OCI-LY7 (cell line): ENCODE measurements around the gene BCAN. TPM values are rescaled to one million over a fixed set of nuclear protein-coding genes. Genes with fewer than 3 reads are reported as not detected.

ENCODE experiments used
- BruUV-seq: library from RNA; stranded (reverse); fragments of 400-500 nt; replicated peaks from 2 replicates; lab custom pipeline; 2021; lab: Mats Ljungman, UMichigan
- CTCF ChIA-PET: fragments of 300-600 bp; sonication (Branson Sonifier 250); formaldehyde crosslinking; loops from one replicate; lab custom pipeline; 2022; ENCODE audit warnings: antibody characterized with exemption; ENCODE audit not compliant: unreplicated experiment; lab: Charles Lee
- POLR2A ChIA-PET: fragments of 300-600 bp; sonication (Branson Sonifier 250); formaldehyde crosslinking; loops from one replicate; lab custom pipeline; 2022; ENCODE audit warnings: antibody characterized with exemption; lab: Charles Lee
- DNase-seq: peaks from one replicate; pipeline ENCODE4 v3.0.0-alpha.2; 2015; ENCODE audit warnings: low spot score
- H2AFZ ChIP-seq: fragments of 200-600 bp; sonication (generic), shearing (Covaris generic); 2 replicates; pipeline ENCODE4 v1.6.1; 2014; ENCODE audit warnings: mild to moderate bottlenecking, antibody characterized with exemption, low read length, moderate library complexity
- H3K27ac ChIP-seq: fragments of 200-600 bp; sonication (generic); 2 replicates; pipeline ENCODE4 v1.5.1; 2014; ENCODE audit warnings: mixed run types, low read depth, mild to moderate bottlenecking, moderate library complexity, low read length, inconsistent platforms; ENCODE audit not compliant: poor library complexity, severe bottlenecking
- H3K36me3 ChIP-seq: fragments of 200-600 bp; sonication (generic); 2 replicates; pipeline ENCODE4 v1.6.1; 2014; ENCODE audit warnings: mild to moderate bottlenecking, antibody characterized with exemption, low read length, moderate library complexity, mixed read lengths; ENCODE audit not compliant: insufficient read depth
- H3K4me1 ChIP-seq: fragments of 200-600 bp; sonication (generic); 2 replicates; pipeline ENCODE4 v1.5.1; 2014; ENCODE audit warnings: mild to moderate bottlenecking, low read length; ENCODE audit not compliant: insufficient read depth, poor library complexity, severe bottlenecking
- H3K4me2 ChIP-seq: fragments of 200-600 bp; sonication (generic); 2 replicates; pipeline ENCODE4 v1.6.1; 2014; ENCODE audit warnings: mild to moderate bottlenecking, low read length
- H3K4me3 ChIP-seq: fragments of 200-600 bp; sonication (generic); 2 replicates; pipeline ENCODE4 v1.5.1; 2014; ENCODE audit warnings: mild to moderate bottlenecking, low read depth, low read length; ENCODE audit not compliant: poor library complexity, severe bottlenecking
- H3K79me2 ChIP-seq: fragments of 200-600 bp; sonication (generic); 2 replicates; pipeline ENCODE4 v1.6.1; 2016; ENCODE audit warnings: low read depth, mild to moderate bottlenecking, low read length, moderate library complexity, mixed read lengths; ENCODE audit not compliant: insufficient read depth
- H3K9me2 ChIP-seq: fragments of 200-600 bp; sonication (generic); 2 replicates; pipeline ENCODE4 v1.6.1; 2016; ENCODE audit warnings: mild to moderate bottlenecking, low read length, mixed read lengths; ENCODE audit not compliant: insufficient read depth
- H3K9me3 ChIP-seq: fragments of 200-600 bp; sonication (generic); 2 replicates; pipeline ENCODE4 v1.6.1; 2014; ENCODE audit warnings: mild to moderate bottlenecking, mixed run types, low read length, mixed read lengths
- H4K20me1 ChIP-seq: fragments of 200-600 bp; sonication (generic); 2 replicates; pipeline ENCODE4 v1.6.1; 2014; ENCODE audit warnings: mild to moderate bottlenecking, antibody characterized with exemption, low read length, moderate library complexity, mixed read lengths; ENCODE audit not compliant: insufficient read depth
- EZH2phosphoT487 ChIP-seq: fragments of 200-600 bp; sonication (generic); IDR thresholded peaks from 2 replicates; pipeline ENCODE4 v1.6.1; 2018; ENCODE audit warnings: low read depth, borderline replicate concordance, mild to moderate bottlenecking, mixed run types, antibody characterized with exemption, low read length, moderate library complexity, mixed read lengths
- intact Hi-C: fragments of 100-400 bp; cut with micrococcal nuclease; formaldehyde crosslinking; loops from one replicate; pipeline ENCODE4 v1.10.0; 2022; ENCODE audit not compliant: unreplicated experiment
- total RNA-seq, 2 experiments: library from RNA; depleted of rRNA in 1 of 2; stranded (reverse); fragments of >200 nt in 1 of 2; shearing (Covaris generic) in 1 of 2; gene quantifications; 2 replicates each; pipeline ENCODE4 v1.2.3, GENCODE V29; 2014 to 2022
- TF ChIP-seq, protein P1 (sequence below): fragments of 200-600 bp; sonication (generic); conservative IDR thresholded peaks from 2 replicates; pipeline ENCODE4 v1.5.1; 2014; ENCODE audit warnings: mild to moderate bottlenecking, antibody characterized with exemption, low read length, moderate library complexity, mixed read lengths

The BCAN gene
- total RNA-seq, 2 experiments from 2014 or later, result not detected

DNA sequence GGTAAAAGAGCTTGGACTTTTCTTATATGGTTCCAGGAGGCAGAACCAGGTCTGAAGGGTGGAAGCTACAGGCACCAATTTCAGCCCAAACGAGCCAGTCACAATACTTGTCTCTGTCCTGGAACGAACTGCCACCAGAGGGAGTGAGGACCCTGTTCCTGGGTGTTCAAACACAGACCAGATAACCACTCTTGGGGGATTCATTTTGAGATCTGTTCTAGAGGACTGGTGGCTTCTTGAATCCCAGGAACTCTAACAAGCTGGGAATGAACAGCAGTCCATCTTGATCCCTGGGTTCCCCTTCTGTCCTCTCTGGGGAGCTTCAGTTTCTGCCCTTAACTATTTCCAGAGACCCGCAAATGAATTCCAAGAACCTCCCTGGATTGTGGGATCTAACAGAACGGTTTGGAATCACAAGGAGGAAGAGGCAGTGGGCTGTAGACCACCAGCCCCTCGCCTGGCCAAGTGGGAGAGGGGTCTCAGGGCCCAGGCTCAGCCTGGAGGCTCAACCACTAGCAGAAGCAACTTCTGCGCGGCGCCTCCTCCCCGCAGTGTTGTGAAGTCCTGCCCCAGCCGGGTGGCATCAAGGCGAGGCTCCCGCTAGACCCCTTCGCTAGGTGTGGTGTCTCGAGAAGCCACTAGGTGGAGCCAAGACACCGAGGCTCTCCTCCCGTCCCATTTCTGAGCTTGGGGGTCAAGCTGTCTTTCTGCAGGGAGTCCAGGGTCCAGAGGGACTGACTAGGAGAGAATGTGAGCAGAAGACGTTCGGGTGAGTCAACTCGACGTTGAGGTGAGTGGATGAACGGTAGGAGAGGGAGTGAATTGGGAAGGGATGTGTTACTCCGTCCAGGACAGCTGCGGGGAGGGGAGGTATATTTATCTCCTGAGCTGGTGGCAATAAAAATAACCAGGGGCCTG is 47.4 kb downstream of the BCAN start:
- Histone ChIP-seq H3K4me2 (peak overlapping the region; percentile 61), H3K4me3 (peak overlapping the region; percentile 18), H2AFZ (peak overlapping the region; percentile 70), H4K20me1 (no peaks in the 10 kb centered on the region), H3K27ac (no peak overlapping the region), H3K9me3 (no peaks in the 10 kb centered on the region), H3K4me1 (peaks cover 17% of the 10 kb centered on the region), H3K79me2 (no peaks in the 10 kb centered on the region), H3K36me3 (no peaks in the 10 kb centered on the region), H3K9me2 (no peaks in the 10 kb centered on the region)
- DNase-seq, result peak; percentile 86
- TF ChIP-seq EZH2phosphoT487, result no peak
- TF ChIP-seq, protein P1, sequence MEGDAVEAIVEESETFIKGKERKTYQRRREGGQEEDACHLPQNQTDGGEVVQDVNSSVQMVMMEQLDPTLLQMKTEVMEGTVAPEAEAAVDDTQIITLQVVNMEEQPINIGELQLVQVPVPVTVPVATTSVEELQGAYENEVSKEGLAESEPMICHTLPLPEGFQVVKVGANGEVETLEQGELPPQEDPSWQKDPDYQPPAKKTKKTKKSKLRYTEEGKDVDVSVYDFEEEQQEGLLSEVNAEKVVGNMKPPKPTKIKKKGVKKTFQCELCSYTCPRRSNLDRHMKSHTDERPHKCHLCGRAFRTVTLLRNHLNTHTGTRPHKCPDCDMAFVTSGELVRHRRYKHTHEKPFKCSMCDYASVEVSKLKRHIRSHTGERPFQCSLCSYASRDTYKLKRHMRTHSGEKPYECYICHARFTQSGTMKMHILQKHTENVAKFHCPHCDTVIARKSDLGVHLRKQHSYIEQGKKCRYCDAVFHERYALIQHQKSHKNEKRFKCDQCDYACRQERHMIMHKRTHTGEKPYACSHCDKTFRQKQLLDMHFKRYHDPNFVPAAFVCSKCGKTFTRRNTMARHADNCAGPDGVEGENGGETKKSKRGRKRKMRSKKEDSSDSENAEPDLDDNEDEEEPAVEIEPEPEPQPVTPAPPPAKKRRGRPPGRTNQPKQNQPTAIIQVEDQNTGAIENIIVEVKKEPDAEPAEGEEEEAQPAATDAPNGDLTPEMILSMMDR, result peak; percentile 81
- intact Hi-C loops, result loop anchor here (1.0 to 10.0 kb wide), 5 partner anchors 17 to 201 kb away; partner anchors contain the start of gene NTRK1
- BruUV-seq, result no TSS peak
- POLR2A ChIA-PET, result interaction anchor here (0.6 to 1.1 kb wide), 2 partner anchors 38 to 310 kb away, joined by 3 read pairs; no protein-coding TSS in a partner anchor
- CTCF ChIA-PET, result interaction anchor here (0.5 to 3.2 kb wide), 14 partner anchors 11 to 468 kb away, joined by 3 to 36 read pairs (median 4); partner anchors contain the start of genes CRABP2, ISG20L2 and MRPL24

DNA sequence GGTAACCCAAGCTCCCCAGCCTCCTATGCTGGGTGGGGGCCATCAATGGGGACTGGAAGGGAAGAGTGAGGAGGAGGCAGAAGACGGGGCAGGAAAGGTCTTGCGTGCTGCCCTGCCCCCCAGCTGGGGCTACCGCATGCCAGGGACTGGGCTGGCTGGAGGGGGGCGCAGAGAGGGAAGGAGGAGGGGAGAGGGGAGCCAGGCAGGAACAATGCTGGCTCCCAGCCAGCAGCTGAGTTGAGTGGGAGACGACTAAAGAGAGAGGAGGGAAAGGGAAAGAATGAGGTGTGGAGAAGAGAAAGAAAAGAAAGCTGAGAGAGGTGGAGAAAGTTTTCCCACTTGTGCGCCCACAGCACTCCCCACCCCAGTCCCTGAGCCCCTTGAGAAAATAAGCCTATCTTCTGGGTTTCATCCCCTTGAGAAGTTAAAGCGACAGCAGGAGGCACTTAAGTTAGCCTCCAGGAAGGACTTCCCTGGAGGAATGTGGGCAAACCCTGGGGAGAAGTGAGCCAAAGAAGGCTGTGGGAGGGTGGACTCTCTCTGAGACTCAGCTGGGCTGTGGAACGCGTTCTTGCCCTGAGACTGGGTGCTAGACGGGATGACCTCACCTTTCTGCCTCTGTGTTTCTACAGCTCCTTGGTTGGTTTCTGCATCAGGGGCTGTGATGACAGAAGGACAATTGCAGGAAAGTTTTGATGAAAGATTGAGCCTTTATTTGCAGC is 48.2 kb downstream of the BCAN start:
- no TSS peak for BruUV-seq
- no peak for TF ChIP-seq EZH2phosphoT487
- TF ChIP-seq, protein P1, result no peak
- no peak overlapping the region for H2AFZ ChIP-seq

More for the DNA sequence above, 48.2 kb downstream of the BCAN start:
- H3K79me2 ChIP-seq, result no peaks in the 10 kb centered on the region
- ChIA-PET POLR2A (interaction anchor here (1.1 kb wide), 1 partner anchor 37 kb away, joined by 3 read pairs; no protein-coding TSS in a partner anchor), CTCF (interaction anchor here (0.5 to 3.2 kb wide), 11 partner anchors 10 to 467 kb away, joined by 3 to 36 read pairs (median 4); partner anchors contain the start of genes CRABP2, ISG20L2 and MRPL24)
- no peak overlapping the region for H3K4me3 ChIP-seq
- no peak for DNase-seq
- peaks cover 17% of the 10 kb centered on the region for H3K4me1 ChIP-seq
- H4K20me1 ChIP-seq, result no peaks in the 10 kb centered on the region
- no peaks in the 10 kb centered on the region for H3K9me2 ChIP-seq
- H3K4me2 ChIP-seq, result 0 out of 2 replicates have a peak overlapping the region, but pooled peaks have one; percentile 18
- H3K36me3 ChIP-seq, result no peaks in the 10 kb centered on the region
- intact Hi-C loops, result loop anchor here (1.0 to 10.0 kb wide), 5 partner anchors 16 to 200 kb away; partner anchors contain the start of gene NTRK1
- no peaks in the 10 kb centered on the region for H3K9me3 ChIP-seq
- no peak overlapping the region for H3K27ac ChIP-seq
